K562 (cell line): ENCODE measurements around the gene NEUROG1.

Experiments
- EZH2 ChIP-seq: IDR thresholded peaks from 2 replicates; pipeline ENCODE4 v1.6.1; 2012; ENCODE audit warnings: low read depth, mild to moderate bottlenecking, inconsistent platforms, low read length, borderline replicate concordance
- KAT8 ChIP-seq: fragments of 450-650 bp; IDR thresholded peaks from 2 replicates; pipeline ENCODE4 v1.6.1; 2016; ENCODE audit warnings: low read depth, mild to moderate bottlenecking
- MBD2 ChIP-seq: sonication (generic); IDR thresholded peaks from 2 replicates; pipeline ENCODE4 v1.6.1; 2016; ENCODE audit warnings: low read depth, borderline replicate concordance

GRCh38 chr5:135578305-135578684 lies 42.5 kb upstream of the NEUROG1 start:
- no peak for TF ChIP-seq KAT8
- no peak for TF ChIP-seq MBD2
- no peak for TF ChIP-seq EZH2
